IPS-18c (cell line): ENCODE results near the gene DNAJB8.

Experiments
- H3K4me3 ChIP-seq: 2 replicates; pipeline ENCODE4 v1.7.0; 2013; ENCODE audit warnings: low read depth, mild to moderate bottlenecking, low read length, moderate library complexity; ENCODE audit not compliant: insufficient read depth
- H3K9me3 ChIP-seq: one replicate; pipeline ENCODE4 v1.6.1; 2013; ENCODE audit warnings: mild to moderate bottlenecking, low read length, moderate library complexity; ENCODE audit not compliant: control insufficient read depth, insufficient read depth

The DNAJB8 gene

GRCh38 chr3:128445357-128445756 is 21.3 kb downstream of the DNAJB8 start:
- peaks cover 2% of the 10 kb centered on the region for H3K9me3 ChIP-seq
- no peak overlapping the region for H3K4me3 ChIP-seq

GRCh38 chr3:128443771-128444170 is 22.9 kb downstream of the DNAJB8 start:
- Histone ChIP-seq H3K9me3 (peaks cover 2% of the 10 kb centered on the region), H3K4me3 (no peak overlapping the region)

GRCh38 chr3:128442949-128443348 is 23.7 kb downstream of the DNAJB8 start:
- peaks cover 2% of the 10 kb centered on the region for H3K9me3 ChIP-seq
- no peak overlapping the region for H3K4me3 ChIP-seq

- H3K4me3 ChIP-seq, result no peak overlapping the region
- H3K9me3 ChIP-seq, result peaks cover 2% of the 10 kb centered on the region
Observed at GRCh38 chr3:128442070-128442469, 24.6 kb downstream of the DNAJB8 start.

- H3K9me3 ChIP-seq, result no peaks in the 10 kb centered on the region
- H3K4me3 ChIP-seq, result no peak overlapping the region
Observed at GRCh38 chr3:128439226-128439625, 27.5 kb downstream of the DNAJB8 start.

- no peak overlapping the region for H3K4me3 ChIP-seq
- no peaks in the 10 kb centered on the region for H3K9me3 ChIP-seq
Observed at GRCh38 chr3:128438488-128439072, 28.1 kb downstream of the DNAJB8 start.

- Histone ChIP-seq H3K9me3 (no peaks in the 10 kb centered on the region), H3K4me3 (no peak overlapping the region)
Observed at GRCh38 chr3:128436214-128436613, 30.5 kb downstream of the DNAJB8 start.

- H3K4me3 ChIP-seq, result no peak overlapping the region
Observed at GRCh38 chr3:128435561-128435960, 31.1 kb downstream of the DNAJB8 start.

GRCh38 chr3:128435058-128435457 is 31.6 kb downstream of the DNAJB8 start:
- no peak overlapping the region; the same call in 1 of the 2 replicates for H3K4me3 ChIP-seq
- H3K9me3 ChIP-seq, result no peaks in the 10 kb centered on the region

More at GRCh38 chr3:128435561-128435960, 31.1 kb downstream of the DNAJB8 start:
- H3K9me3 ChIP-seq, result no peaks in the 10 kb centered on the region

- Histone ChIP-seq H3K4me3 (no peak overlapping the region), H3K9me3 (no peaks in the 10 kb centered on the region)
Observed at GRCh38 chr3:128434524-128434923, 32.2 kb downstream of the DNAJB8 start.

GRCh38 chr3:128433837-128434165 is 32.9 kb downstream of the DNAJB8 start:
- no peak overlapping the region for H3K4me3 ChIP-seq
- no peaks in the 10 kb centered on the region for H3K9me3 ChIP-seq

GRCh38 chr3:128432971-128433836 is 33.5 kb downstream of the DNAJB8 start:
- Histone ChIP-seq H3K4me3 (peak overlapping the region; percentile 45), H3K9me3 (no peaks in the 10 kb centered on the region)

- H3K4me3 ChIP-seq, result peak overlapping the region; percentile 45
- no peaks in the 10 kb centered on the region for H3K9me3 ChIP-seq
Observed at GRCh38 chr3:128432301-128432970, 34.3 kb downstream of the DNAJB8 start.

GRCh38 chr3:128431803-128432300 is 34.8 kb downstream of the DNAJB8 start:
- Histone ChIP-seq H3K4me3 (peak overlapping the region; percentile 45), H3K9me3 (no peaks in the 10 kb centered on the region)

GRCh38 chr3:128430731-128431130 is 36.0 kb downstream of the DNAJB8 start:
- Histone ChIP-seq H3K4me3 (no peak overlapping the region), H3K9me3 (no peaks in the 10 kb centered on the region)

- H3K9me3 ChIP-seq, result no peaks in the 10 kb centered on the region
- no peak overlapping the region for H3K4me3 ChIP-seq
Observed at GRCh38 chr3:128430301-128430700, 36.4 kb downstream of the DNAJB8 start.

- Histone ChIP-seq H3K4me3 (no peak overlapping the region), H3K9me3 (no peaks in the 10 kb centered on the region)
Observed at GRCh38 chr3:128429751-128430150, 36.9 kb downstream of the DNAJB8 start.

GRCh38 chr3:128429275-128429674 is 37.4 kb downstream of the DNAJB8 start:
- H3K9me3 ChIP-seq, result no peaks in the 10 kb centered on the region
- H3K4me3 ChIP-seq, result no peak overlapping the region
